GM12874 (cell line): Measurements from ENCODE around the gene PIK3C2B.
A peak's percentile ranks its signal among the peaks of the same experiment; 100 is the strongest.

Experiments
- TF ChIP-seq, protein P1 (sequence below): IDR thresholded peaks from 2 replicates; pipeline ENCODE4 v1.5.1; 2011; ENCODE audit warnings: low read depth, mild to moderate bottlenecking, control low read depth, low read length, moderate library complexity; ENCODE audit not compliant: insufficient read depth

Gene PIK3C2B

DNA sequence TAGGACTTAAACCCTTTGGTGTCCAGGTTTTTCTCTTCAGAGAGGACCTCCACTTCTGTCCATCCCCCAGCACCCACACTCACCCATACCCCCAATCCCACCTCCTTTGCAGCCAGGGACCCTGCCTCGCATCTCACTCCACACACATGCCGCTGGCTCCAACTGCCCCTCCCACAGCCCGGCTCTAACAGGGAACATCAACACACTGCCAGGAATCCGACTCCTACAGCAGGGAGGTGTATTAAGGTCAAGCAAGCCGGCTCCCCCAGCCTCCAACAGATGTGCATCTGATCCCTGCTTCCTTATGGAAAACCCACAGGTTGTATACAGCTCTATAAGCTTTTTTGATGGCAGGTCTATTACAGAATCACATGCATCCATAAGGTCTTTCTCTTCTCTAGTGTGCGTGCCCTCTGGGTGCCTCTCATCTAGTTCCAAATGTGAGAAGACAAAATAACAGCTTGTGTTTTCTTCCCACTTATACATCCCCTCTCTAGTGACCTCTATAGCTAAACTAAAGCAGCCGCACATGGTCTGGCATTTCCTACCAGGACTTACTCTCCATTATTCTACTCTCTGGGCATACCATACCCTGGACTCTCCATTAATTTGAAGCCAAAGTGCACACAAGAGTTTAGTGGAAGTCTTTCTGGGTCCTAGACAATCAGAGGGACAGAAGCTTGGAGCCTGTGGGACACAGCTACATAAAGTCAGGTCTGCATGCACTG is 16.3 kb downstream of the PIK3C2B start:
- TF ChIP-seq, protein P1, sequence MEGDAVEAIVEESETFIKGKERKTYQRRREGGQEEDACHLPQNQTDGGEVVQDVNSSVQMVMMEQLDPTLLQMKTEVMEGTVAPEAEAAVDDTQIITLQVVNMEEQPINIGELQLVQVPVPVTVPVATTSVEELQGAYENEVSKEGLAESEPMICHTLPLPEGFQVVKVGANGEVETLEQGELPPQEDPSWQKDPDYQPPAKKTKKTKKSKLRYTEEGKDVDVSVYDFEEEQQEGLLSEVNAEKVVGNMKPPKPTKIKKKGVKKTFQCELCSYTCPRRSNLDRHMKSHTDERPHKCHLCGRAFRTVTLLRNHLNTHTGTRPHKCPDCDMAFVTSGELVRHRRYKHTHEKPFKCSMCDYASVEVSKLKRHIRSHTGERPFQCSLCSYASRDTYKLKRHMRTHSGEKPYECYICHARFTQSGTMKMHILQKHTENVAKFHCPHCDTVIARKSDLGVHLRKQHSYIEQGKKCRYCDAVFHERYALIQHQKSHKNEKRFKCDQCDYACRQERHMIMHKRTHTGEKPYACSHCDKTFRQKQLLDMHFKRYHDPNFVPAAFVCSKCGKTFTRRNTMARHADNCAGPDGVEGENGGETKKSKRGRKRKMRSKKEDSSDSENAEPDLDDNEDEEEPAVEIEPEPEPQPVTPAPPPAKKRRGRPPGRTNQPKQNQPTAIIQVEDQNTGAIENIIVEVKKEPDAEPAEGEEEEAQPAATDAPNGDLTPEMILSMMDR, result no peak

DNA sequence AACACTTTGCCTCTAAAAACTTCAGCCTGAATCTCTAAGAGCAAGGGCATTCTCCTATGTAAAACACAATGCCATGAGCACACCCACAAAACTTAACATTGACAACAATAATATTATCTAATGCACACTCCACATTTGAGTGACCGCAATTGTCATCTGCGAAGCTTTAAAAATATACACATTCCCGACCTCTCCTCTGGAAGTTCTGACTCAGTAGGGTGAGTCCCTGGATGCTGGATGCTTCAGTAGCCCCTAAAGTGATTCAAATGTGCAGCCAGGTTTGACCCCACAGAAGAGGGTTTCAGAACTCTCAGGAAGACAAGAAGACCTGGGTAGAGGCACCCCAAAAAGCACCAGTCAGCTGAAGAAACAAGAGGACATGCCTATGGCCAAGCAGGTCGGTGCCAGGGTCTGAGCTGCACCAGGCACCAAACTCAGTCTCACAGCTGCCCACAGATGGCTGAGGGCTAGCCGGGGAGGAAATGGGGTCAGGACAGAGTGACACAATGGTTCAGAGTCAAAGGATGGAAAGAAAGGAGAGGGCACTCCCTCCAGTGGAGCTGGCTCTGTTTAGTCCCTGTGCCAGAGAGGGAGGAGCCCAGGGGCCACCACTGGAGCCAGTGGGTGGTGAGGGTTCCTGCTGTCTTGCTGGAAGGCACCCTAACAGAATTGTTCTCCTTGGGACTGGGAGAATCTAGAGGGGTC is 17.4 kb downstream of the PIK3C2B start:
- TF ChIP-seq, protein P1, result no peak

DNA sequence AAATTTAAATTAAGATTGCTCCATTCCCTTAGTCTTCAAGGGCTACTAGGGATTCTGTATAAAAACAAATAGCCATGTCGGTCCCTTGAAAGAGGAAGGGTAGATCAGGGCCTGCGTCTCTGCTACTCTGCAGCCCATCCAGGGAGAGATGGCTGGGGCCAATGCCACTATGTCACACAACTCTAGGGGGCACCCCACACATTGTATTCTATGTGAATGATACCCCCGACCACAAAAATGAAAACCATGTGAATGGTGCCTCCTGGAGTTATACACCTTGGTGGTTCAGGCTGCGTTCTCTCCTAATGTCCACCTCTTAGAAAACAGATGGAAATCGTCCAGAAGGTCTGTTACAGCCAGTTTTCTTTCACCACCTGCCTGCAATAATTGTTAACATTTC is 18.0 kb downstream of the PIK3C2B start:
- TF ChIP-seq, protein P1, result 0 out of 2 replicates have a peak, but pooled peaks have one; percentile 2

DNA sequence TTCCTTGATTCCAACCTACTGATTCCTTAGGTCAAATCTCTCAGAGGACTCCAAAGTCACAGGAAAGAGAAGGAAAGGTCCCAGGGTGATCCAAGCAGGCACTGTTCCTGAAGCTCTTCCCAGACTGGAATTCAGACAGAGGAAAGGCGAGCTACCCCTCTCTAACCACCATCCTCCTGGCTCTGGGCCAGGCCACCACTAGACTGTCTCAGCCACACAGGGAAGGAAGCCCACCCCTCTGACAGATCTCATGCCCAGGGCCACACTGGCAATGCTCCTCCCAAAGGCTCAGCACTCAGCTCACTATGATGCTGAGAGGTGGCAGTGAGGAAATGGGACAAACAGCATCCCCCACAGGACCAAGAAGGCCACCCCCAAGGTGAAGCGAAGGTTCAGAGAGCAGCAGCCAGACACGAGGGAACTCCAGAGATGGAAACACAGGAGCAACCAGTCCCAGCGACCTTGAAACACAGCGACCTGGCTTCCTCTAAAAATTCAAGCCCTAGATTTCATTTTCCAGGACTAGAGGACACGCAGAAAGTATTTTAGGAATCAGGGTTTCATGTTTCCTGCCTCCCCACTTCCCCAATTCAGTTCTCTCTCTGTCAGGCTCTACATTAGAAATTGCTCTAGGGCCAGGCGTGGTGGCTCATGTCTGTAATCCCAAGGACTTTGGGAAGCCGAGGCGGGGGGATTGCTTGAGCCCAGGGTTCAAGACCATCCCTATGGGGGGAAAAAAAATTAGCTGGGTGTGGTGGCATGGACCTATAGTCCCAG is 18.8 kb downstream of the PIK3C2B start:
- TF ChIP-seq, protein P1, result no peak

DNA sequence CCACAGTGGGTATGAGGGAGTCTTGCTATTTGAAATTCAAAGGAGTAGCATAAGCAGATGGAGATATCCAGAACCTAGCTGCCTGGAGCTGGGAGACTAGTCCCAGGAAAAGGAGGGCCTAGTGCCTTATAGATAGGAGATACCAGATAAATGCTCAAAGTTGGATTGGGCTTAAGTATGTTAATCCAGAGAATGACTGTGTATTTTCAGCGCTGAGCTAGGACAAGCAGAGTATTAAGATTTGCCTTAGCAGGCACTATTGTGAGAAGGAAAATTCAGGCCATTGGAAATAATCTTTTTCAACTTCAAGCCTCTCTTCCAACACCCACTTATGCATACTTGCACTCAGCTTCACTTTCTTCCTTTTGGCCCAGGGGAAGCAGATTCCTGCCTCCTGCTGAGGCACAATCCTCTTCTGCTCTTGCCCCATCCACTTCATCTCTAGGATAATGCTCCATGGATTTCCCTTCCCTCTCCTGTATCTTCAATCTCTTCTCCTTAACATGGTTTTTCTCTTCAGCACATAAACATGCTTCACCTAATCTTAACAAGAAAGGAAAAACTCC is 21.1 kb downstream of the PIK3C2B start:
- TF ChIP-seq, protein P1, result no peak

DNA sequence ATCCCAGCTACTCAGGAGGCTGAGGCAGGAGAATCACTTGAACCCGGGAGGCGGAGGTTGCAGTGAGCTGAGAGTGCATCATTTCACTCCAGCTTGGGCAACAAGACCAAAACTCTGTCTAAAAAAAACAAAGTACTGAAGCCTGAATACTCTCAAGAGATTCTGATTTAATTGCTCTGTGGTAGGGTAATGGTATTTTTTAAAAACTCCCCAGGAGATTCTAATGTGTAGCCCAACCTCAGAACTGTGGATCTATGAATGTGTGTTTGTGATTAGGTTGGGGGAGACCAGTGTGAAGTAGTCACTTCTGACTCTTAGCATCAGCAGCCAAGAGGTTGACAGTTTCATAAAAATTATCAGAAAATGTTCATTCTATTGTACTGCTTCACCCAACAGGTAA is 21.9 kb downstream of the PIK3C2B start:
- TF ChIP-seq, protein P1, result no peak

DNA sequence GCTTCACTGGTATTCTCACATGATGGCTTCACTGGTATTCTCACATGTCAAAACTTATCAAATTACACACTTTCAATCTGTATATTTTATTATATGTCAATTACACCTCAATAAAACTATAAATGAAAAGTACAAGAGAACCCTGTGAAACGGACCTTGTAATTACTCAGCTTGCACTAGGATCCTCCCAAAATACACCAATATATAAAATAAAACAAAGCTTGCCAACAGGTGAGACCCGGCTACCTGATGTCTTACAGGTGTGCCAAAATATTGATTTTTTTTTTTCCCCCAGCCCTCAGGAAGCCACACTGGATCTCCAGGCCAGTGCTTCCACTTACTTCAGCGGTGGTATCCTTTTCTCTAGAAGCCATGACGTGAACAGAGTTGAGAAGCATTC is 22.9 kb downstream of the PIK3C2B start:
- TF ChIP-seq, protein P1, result no peak
